Nephron (organoid): Measurements from ENCODE around the gene SKAP1.
A peak's percentile ranks its signal among the peaks of the same experiment; 100 is the strongest.
"Not testable (repeated sequence)": the region's sequence is repeated elsewhere in the genome, so short reads cannot be mapped to it uniquely, and the experiment has no call there.

ENCODE experiments used
- H3K27ac Mint-ChIP-seq, 3 experiments: 2 replicates each; pipeline ENCODE4 v1.8.0; 2020; ENCODE audit warnings: mixed read lengths in 3 of 3, mild to moderate bottlenecking in 2 of 3, moderate library complexity in 1 of 3
- H3K27me3 Mint-ChIP-seq: 2 replicates; pipeline ENCODE4 v1.8.0; 2021; ENCODE audit warnings: low read depth, mild to moderate bottlenecking, moderate library complexity, mixed read lengths
- H3K36me3 Mint-ChIP-seq: 2 replicates; pipeline ENCODE4 v1.8.0; 2020; ENCODE audit warnings: low read depth, mixed read lengths
- H3K4me1 Mint-ChIP-seq: 2 replicates; pipeline ENCODE4 v1.8.0; 2020; ENCODE audit warnings: mixed read lengths
- H3K4me3 Mint-ChIP-seq, 3 experiments: 2 replicates each; pipeline ENCODE4 v1.8.0; 2020; ENCODE audit warnings: mild to moderate bottlenecking in 3 of 3, mixed read lengths in 3 of 3, moderate library complexity in 2 of 3
- H3K9me3 Mint-ChIP-seq: 2 replicates; pipeline ENCODE4 v1.8.0; 2020; ENCODE audit warnings: mixed read lengths
- TF ChIP-seq, protein P1 (sequence below), 3 experiments: fragments of 200-600 bp; sonication (generic); IDR thresholded peaks; one replicate each; pipeline ENCODE4 v1.5.0; 2021; ENCODE audit warnings: antibody characterized with exemption in 3 of 3; ENCODE audit not compliant: unreplicated experiment in 3 of 3

SKAP1 gene

DNA sequence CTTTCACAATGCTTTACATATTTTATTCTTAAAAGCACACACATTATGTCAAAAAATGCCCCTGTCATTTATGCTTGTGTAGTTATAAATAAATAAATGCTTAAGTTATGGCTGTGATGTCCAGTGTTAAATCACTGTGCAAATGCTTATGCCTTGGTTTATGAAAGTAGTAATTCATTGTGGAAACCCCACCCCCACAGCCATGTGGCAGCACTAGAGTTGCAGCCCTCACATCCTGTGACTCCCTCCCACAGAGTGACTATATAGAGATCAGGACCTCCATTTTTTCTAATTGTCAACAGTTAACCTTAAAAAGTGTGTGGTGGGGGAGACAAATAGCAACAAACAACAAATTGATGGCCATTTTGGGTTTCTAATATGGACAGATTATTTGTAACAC lies 2.4 kb downstream of the SKAP1 start:
- Mint-ChIP-seq H3K4me3 (peak overlapping the region in 1 of 3 experiments; percentile 13), H3K27me3 (peaks cover 46% of the 10 kb centered on the region), H3K9me3 (no peaks in the 10 kb centered on the region), H3K36me3 (no peaks in the 10 kb centered on the region), H3K4me1 (peaks cover 19% of the 10 kb centered on the region), H3K27ac (peak overlapping the region in 2 of 3 experiments; percentile 35 to 39)
- TF ChIP-seq, protein P1, sequence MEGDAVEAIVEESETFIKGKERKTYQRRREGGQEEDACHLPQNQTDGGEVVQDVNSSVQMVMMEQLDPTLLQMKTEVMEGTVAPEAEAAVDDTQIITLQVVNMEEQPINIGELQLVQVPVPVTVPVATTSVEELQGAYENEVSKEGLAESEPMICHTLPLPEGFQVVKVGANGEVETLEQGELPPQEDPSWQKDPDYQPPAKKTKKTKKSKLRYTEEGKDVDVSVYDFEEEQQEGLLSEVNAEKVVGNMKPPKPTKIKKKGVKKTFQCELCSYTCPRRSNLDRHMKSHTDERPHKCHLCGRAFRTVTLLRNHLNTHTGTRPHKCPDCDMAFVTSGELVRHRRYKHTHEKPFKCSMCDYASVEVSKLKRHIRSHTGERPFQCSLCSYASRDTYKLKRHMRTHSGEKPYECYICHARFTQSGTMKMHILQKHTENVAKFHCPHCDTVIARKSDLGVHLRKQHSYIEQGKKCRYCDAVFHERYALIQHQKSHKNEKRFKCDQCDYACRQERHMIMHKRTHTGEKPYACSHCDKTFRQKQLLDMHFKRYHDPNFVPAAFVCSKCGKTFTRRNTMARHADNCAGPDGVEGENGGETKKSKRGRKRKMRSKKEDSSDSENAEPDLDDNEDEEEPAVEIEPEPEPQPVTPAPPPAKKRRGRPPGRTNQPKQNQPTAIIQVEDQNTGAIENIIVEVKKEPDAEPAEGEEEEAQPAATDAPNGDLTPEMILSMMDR (IDR thresholded peaks at IDR 0.05; ENCODE audit: unreplicated experiment in 3 of 3): no peak

DNA sequence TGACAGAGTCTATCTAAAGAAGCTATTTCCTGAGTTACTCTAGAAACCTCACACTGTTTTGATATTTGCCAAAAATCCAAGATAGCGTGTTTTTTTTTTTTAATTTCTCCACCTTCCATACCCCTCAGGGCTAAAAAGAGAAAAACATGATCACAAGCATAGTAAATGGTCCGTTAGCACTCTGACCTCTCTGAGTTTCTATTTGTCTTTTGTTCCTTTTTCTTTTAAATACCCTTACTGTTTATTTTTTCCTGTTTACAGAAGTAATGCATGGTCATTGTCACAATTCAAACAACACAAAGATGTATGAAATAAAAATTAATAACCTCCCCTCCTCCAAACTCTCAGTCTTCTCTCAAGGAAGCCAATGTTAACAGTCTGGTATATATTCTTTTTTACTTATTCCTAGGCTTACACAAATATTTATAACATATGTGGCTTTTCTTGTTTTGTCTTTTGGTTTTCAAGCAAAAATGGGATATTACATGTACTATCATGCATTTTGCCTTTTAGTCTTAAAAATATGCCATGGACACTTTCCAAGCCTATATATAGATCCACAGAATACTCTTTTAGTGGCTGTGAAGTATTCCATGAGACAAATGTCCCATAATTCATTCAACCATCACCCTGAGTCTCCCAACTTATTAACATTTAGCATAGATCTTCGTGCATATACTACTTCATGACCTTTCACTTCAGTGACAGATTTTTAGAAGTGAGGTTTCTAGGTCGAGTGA lies 3.1 kb downstream of the SKAP1 start:
- no peaks in the 10 kb centered on the region for H3K36me3 Mint-ChIP-seq
- no peak overlapping the region for H3K4me3 Mint-ChIP-seq
- no peaks in the 10 kb centered on the region for H3K9me3 Mint-ChIP-seq
- H3K4me1 Mint-ChIP-seq: peaks cover 19% of the 10 kb centered on the region
- TF ChIP-seq, protein P1 (IDR thresholded peaks at IDR 0.05; ENCODE audit: unreplicated experiment in 3 of 3): no peak
- H3K27ac Mint-ChIP-seq: no peak overlapping the region
- peaks cover 40% of the 10 kb centered on the region for H3K27me3 Mint-ChIP-seq

DNA sequence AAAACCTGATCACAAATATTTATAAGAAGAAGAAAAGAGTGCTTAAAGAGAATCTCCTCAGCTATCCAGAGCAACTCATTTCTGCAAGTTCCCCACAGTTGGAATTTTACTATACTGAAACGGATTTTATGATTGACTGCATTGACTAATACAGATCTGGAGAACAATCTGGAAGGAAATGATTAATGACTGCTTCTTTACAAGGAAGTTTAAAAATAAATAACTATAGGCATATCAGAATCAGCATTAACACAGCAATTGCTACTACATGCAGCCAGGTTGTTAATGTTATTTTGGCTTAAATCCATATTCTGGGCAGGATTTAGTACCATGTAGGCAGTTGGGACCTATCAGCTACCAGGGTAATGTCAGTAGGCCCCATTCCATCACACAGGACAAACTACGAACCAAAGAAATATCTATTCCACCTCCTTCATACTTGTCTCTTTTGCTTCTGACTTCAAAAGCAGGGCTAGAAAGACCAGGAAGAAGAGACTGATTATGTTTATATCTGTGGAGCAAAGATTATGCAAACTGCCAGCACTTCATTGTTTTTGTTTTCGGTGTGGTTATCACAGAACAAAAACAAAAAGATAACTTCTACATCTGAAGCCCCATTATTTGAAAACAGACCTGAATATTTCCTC lies 3.9 kb downstream of the SKAP1 start:
- Mint-ChIP-seq H3K9me3 (no peaks in the 10 kb centered on the region), H3K36me3 (no peaks in the 10 kb centered on the region), H3K4me3 (no peak overlapping the region), H3K4me1 (peaks cover 19% of the 10 kb centered on the region), H3K27ac (no peak overlapping the region), H3K27me3 (peaks cover 32% of the 10 kb centered on the region)
- TF ChIP-seq, protein P1 (IDR thresholded peaks at IDR 0.05; ENCODE audit: unreplicated experiment in 3 of 3): no peak

DNA sequence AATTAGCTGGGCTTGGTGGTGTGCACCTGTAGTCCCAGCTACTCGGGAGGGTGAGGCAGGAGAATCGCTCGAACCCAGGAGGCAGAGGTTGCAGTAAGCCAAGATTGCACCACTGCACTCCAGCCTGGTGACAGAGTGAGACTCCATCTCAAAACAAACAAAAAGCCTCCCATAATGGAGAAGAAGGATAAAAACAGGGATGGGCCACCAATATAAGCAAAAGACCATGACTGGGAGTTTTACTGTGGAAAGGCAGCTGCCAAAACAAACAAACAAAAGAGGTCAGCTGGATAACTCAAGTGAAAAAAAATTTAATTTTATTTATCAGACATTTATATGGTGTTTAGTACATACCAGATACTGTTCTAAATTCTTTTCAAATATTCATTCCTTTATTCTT lies 8.0 kb downstream of the SKAP1 start:
- not testable (repeated sequence) for H3K9me3 Mint-ChIP-seq, H3K36me3 Mint-ChIP-seq, H3K4me1 Mint-ChIP-seq

DNA sequence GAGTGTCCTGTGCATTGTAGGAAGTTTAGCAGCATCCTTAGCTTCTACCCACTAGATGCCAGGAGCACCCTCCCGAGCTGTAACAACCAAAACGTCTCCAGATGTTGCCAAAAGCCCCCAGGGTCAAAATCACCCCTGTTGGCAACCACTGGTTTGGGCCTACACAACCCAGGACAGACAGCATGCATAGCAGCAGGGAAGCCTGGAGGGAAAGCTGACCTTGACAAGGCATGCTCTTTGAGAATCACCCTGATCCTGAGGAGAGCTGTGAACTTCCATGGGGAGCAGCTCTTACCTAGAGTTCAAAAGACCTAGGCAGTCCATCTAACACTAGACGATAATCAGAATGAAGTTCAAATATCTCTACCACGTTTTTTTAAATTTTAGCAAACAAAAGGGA lies 9.2 kb downstream of the SKAP1 start:
- Mint-ChIP-seq H3K4me3 (no peak overlapping the region), H3K27me3 (peaks cover 14% of the 10 kb centered on the region), H3K36me3 (no peaks in the 10 kb centered on the region), H3K9me3 (no peaks in the 10 kb centered on the region), H3K27ac (no peak overlapping the region), H3K4me1 (no peaks in the 10 kb centered on the region)
- TF ChIP-seq, protein P1 (IDR thresholded peaks at IDR 0.05; ENCODE audit: unreplicated experiment in 3 of 3): no peak

More for the DNA sequence above, 8.0 kb downstream of the SKAP1 start:
- not testable (repeated sequence) for H3K4me3 Mint-ChIP-seq, H3K27me3 Mint-ChIP-seq, H3K27ac Mint-ChIP-seq

DNA sequence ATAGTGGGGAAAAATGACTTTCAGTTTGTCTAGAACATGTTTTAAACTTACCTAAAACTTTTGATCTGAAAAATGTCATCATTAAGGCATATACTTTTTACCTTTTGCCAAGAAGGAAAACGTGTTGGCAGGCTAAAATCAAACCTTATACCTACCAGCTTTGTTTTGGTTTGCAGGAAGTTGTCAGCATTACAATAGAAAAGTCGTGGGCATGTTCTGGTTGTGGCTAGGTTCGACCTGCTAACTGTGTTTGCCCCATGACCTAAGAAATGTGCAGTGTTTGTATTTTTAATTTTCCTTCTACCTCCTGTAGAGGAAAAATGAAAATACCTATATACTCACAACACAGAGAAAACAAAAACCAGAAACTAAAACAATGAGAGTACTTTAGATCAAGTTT lies 13.0 kb downstream of the SKAP1 start:
- Mint-ChIP-seq H3K4me3 (no peak overlapping the region), H3K36me3 (no peaks in the 10 kb centered on the region), H3K27me3 (peaks cover 25% of the 10 kb centered on the region), H3K9me3 (no peaks in the 10 kb centered on the region), H3K27ac (no peak overlapping the region), H3K4me1 (no peaks in the 10 kb centered on the region)
- TF ChIP-seq, protein P1 (IDR thresholded peaks at IDR 0.05; ENCODE audit: unreplicated experiment in 3 of 3): no peak
